K562 (cell line): Measurements from ENCODE around the gene RER1. TPM values are rescaled to one million over a fixed set of nuclear protein-coding genes. Genes with fewer than 3 reads are reported as not detected.

Experiments
- ATF7 ChIP-seq: fragments of 450-650 bp; IDR thresholded peaks from 2 replicates; pipeline ENCODE4 v1.7.1; 2014; ENCODE audit warnings: mild to moderate bottlenecking, moderate library complexity
- CBFA2T3 ChIP-seq: fragments of 450-650 bp; IDR thresholded peaks from 2 replicates; pipeline ENCODE4 v1.6.1; 2017
- DIDO1 ChIP-seq: fragments of 450-650 bp; IDR thresholded peaks from 2 replicates; pipeline ENCODE4 v1.6.1; 2016; ENCODE audit warnings: low read depth, missing biosample characterization, missing genetic modification characterization
- ETV5 ChIP-seq: sonication (generic); formaldehyde crosslinking; IDR thresholded peaks from 2 replicates; pipeline ENCODE4 v1.4.0; 2020; ENCODE audit warnings: low read depth, mild to moderate bottlenecking, missing genetic modification reagents
- HIVEP1 ChIP-seq: fragments of 250-450 bp; sonication (Bioruptor Pico); IDR thresholded peaks from 2 replicates; pipeline ENCODE4 v1.4.0; 2020; ENCODE audit warnings: mild to moderate bottlenecking
- PHB2 ChIP-seq: fragments of 450-650 bp; IDR thresholded peaks from 2 replicates; pipeline ENCODE4 v1.6.1; 2017; ENCODE audit warnings: low read depth
- PRPF4 ChIP-seq: fragments of 200-400 bp; formaldehyde crosslinking; IDR thresholded peaks from one replicate; pipeline ENCODE4 v1.6.1; 2017; ENCODE audit warnings: low read length, low read depth, mild to moderate bottlenecking; ENCODE audit not compliant: insufficient read depth, poor library complexity, severe bottlenecking
- RBM17 ChIP-seq: fragments of 200-400 bp; formaldehyde crosslinking; IDR thresholded peaks from 2 replicates; pipeline ENCODE4 v1.6.1; 2017; ENCODE audit warnings: low read depth, mild to moderate bottlenecking, low read length, borderline replicate concordance
- RBM25 ChIP-seq: fragments of 200-400 bp; formaldehyde crosslinking; IDR thresholded peaks from 2 replicates; pipeline ENCODE4 v1.6.1; 2018; ENCODE audit warnings: low read length, low read depth, moderate library complexity; ENCODE audit not compliant: severe bottlenecking
- SMAD2 ChIP-seq: fragments of 150-350 bp; IDR thresholded peaks from 2 replicates; pipeline ENCODE4 v1.6.1; 2014; ENCODE audit warnings: low read depth, mild to moderate bottlenecking, low read length
- SMARCB1 ChIP-seq: IDR thresholded peaks from 2 replicates; pipeline ENCODE4 v1.6.1; 2011; ENCODE audit warnings: improper control_type of control experiment, low read depth; ENCODE audit not compliant: insufficient read length
- TBP ChIP-seq: optimal IDR thresholded peaks from 2 replicates; pipeline ENCODE3; 2011; ENCODE audit warnings: low read depth, low read length, improper control_type of control experiment
- TFAM ChIP-seq: fragments of 250-450 bp; sonication (Bioruptor Pico); conservative IDR thresholded peaks from 2 replicates; pipeline ENCODE4 v1.5.0; 2021; ENCODE audit warnings: mild to moderate bottlenecking, moderate library complexity
- TSC22D4 ChIP-seq: fragments of 450-650 bp; IDR thresholded peaks from 2 replicates; pipeline ENCODE4 v1.6.1; 2016; ENCODE audit warnings: missing genetic modification characterization, missing biosample characterization, control low read depth
- XRCC4 ChIP-seq: IDR thresholded peaks from one replicate; pipeline ENCODE4 v1.6.1; 2011; ENCODE audit not compliant: insufficient read depth, insufficient read length; ENCODE audit errors: extremely low read depth
- ZNF184 ChIP-seq: sonication (generic); formaldehyde crosslinking; IDR thresholded peaks from 2 replicates; pipeline ENCODE4 v1.5.0; 2020; ENCODE audit warnings: missing genetic modification reagents
- ZNF584 ChIP-seq: fragments of 200-800 bp; sonication (Bioruptor generic); IDR thresholded peaks from 2 replicates; pipeline ENCODE4 v1.6.1; 2016; ENCODE audit warnings: low read depth, mild to moderate bottlenecking, missing genetic modification characterization, missing compliant biosample characterization
- ZNF75A ChIP-seq: fragments of 450-650 bp; formaldehyde crosslinking; IDR thresholded peaks from 2 replicates; pipeline ENCODE4 v1.4.0; 2020; ENCODE audit warnings: mild to moderate bottlenecking
- ZNF79 ChIP-seq: fragments of 250-450 bp; sonication (Bioruptor Pico); IDR thresholded peaks from 2 replicates; pipeline ENCODE4 v1.4.0; 2020; ENCODE audit warnings: low read depth, mild to moderate bottlenecking, moderate library complexity
- polyA plus RNA-seq, 8 experiments: library from polyadenylated mRNA; depleted of rRNA in 4 of 8; stranded (reverse) in 5 of 8; unstranded in 3 of 8; fragments of >200 nt; fragmentation: Nextera tagmentation in 2 of 8; fragmentation: Illumina TruSeq in 1 of 8; extraction: Ambion mirVana in 2 of 8; extraction: Trizol in 1 of 8; gene quantifications; 2 replicates each; pipeline versions ENCODE4 v1.2.1 to v1.2.3, GENCODE V29; 2011 to 2014; ENCODE audit warnings: inconsistent platforms in 1 of 8, missing spikeins in 1 of 8
- total RNA-seq, 7 experiments: library from RNA; depleted of rRNA in 6 of 7; stranded (reverse); fragments of >200 nt in 6 of 7; fragmentation: Illumina TruSeq in 2 of 7; extraction: Trizol in 2 of 7; gene quantifications; 2 replicates each; pipeline versions ENCODE4 v1.2.1 to v1.2.3, GENCODE V29; 2011 to 2021; ENCODE audit warnings: low replicate concordance in 1 of 7
- TF ChIP-seq, protein P1 (sequence below): sonication (generic); formaldehyde crosslinking; IDR thresholded peaks from 2 replicates; pipeline ENCODE4 v1.8.0; 2022; ENCODE audit warnings: mild to moderate bottlenecking, missing genetic modification reagents
- TF ChIP-seq, protein P2 (sequence below): fragments of 250-450 bp; sonication (Bioruptor Pico); IDR thresholded peaks from 2 replicates; pipeline ENCODE4 v1.8.0; 2021; ENCODE audit warnings: borderline replicate concordance, mild to moderate bottlenecking, moderate library complexity; ENCODE audit not compliant: poor library complexity, severe bottlenecking
- TF ChIP-seq, protein P3 (sequence below): fragments of 450-650 bp; formaldehyde crosslinking; IDR thresholded peaks from 2 replicates; pipeline ENCODE4 v1.4.0; 2020; ENCODE audit warnings: mild to moderate bottlenecking, moderate library complexity
- TF ChIP-seq, protein P4 (sequence below), 2 experiments: IDR thresholded peaks; 2 replicates each; pipeline ENCODE4 v1.6.1; 2011; ENCODE audit warnings: borderline replicate concordance in 1 of 2, control low read depth in 1 of 2, low read depth in 1 of 2, low read length in 1 of 2, mild to moderate bottlenecking in 1 of 2, mixed read lengths in 1 of 2, moderate library complexity in 1 of 2; ENCODE audit not compliant: insufficient read depth in 1 of 2, insufficient read length in 1 of 2, poor library complexity in 1 of 2, severe bottlenecking in 1 of 2; ENCODE audit errors: extremely low read depth in 1 of 2

Gene RER1
- total and polyA plus RNA-seq, 9 of the 15 experiments (the other 6 are each of a cell fraction or from before 2014, with no cell fraction given) = 19.6 to 354 (median 183) TPM

DNA sequence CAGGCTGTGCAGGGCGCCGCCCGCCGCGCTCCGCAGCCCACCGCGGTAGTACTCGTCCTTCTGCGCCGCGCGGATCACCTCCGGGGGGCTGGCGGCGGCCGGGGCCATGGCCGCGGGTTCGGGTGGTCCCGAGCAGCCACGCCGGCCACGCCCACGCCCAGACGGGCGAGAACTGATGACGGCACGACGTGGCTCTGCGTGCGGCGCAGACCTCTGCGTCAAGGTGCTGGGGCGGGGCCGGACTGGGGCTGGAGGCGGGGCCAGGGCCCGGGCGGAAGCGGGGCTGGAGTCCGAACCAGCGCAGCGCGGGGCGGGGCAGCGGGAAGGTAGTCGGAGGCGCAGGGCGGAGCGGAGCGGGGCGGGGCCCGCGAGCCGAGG, 20.7 kb downstream of the RER1 start, which contains the start of gene PEX10 (continued):
- TF ChIP-seq DIDO1 (tag) (peak; percentile 72; the same call in 1 of the 2 replicates), PRPF4 (no peak), XRCC4 (no peak), TSC22D4 (no peak), TFAM (CRISPR knock-in tag) (no peak), SMARCB1 (no peak), TBP (no peak), ZNF79 (CRISPR knock-in tag) (no peak), ZNF184 (CRISPR knock-in tag) (no peak), ETV5 (CRISPR knock-in tag) (no peak), RBM17 (no peak), ATF7 (peak; percentile 88), RBM25 (no peak), PHB2 (no peak), HIVEP1 (CRISPR knock-in tag) (no peak), SMAD2 (no peak), CBFA2T3 (no peak), ZNF75A (CRISPR knock-in tag) (no peak), ZNF584 (CRISPR knock-in tag) (no peak)
- TF ChIP-seq, protein P1, sequence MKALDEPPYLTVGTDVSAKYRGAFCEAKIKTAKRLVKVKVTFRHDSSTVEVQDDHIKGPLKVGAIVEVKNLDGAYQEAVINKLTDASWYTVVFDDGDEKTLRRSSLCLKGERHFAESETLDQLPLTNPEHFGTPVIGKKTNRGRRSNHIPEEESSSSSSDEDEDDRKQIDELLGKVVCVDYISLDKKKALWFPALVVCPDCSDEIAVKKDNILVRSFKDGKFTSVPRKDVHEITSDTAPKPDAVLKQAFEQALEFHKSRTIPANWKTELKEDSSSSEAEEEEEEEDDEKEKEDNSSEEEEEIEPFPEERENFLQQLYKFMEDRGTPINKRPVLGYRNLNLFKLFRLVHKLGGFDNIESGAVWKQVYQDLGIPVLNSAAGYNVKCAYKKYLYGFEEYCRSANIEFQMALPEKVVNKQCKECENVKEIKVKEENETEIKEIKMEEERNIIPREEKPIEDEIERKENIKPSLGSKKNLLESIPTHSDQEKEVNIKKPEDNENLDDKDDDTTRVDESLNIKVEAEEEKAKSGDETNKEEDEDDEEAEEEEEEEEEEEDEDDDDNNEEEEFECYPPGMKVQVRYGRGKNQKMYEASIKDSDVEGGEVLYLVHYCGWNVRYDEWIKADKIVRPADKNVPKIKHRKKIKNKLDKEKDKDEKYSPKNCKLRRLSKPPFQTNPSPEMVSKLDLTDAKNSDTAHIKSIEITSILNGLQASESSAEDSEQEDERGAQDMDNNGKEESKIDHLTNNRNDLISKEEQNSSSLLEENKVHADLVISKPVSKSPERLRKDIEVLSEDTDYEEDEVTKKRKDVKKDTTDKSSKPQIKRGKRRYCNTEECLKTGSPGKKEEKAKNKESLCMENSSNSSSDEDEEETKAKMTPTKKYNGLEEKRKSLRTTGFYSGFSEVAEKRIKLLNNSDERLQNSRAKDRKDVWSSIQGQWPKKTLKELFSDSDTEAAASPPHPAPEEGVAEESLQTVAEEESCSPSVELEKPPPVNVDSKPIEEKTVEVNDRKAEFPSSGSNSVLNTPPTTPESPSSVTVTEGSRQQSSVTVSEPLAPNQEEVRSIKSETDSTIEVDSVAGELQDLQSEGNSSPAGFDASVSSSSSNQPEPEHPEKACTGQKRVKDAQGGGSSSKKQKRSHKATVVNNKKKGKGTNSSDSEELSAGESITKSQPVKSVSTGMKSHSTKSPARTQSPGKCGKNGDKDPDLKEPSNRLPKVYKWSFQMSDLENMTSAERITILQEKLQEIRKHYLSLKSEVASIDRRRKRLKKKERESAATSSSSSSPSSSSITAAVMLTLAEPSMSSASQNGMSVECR (CRISPR knock-in tag) = peak; percentile 99
- TF ChIP-seq, protein P2, sequence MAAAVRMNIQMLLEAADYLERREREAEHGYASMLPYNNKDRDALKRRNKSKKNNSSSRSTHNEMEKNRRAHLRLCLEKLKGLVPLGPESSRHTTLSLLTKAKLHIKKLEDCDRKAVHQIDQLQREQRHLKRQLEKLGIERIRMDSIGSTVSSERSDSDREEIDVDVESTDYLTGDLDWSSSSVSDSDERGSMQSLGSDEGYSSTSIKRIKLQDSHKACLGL (CRISPR knock-in tag) = peak; percentile 88
- TF ChIP-seq, protein P3, sequence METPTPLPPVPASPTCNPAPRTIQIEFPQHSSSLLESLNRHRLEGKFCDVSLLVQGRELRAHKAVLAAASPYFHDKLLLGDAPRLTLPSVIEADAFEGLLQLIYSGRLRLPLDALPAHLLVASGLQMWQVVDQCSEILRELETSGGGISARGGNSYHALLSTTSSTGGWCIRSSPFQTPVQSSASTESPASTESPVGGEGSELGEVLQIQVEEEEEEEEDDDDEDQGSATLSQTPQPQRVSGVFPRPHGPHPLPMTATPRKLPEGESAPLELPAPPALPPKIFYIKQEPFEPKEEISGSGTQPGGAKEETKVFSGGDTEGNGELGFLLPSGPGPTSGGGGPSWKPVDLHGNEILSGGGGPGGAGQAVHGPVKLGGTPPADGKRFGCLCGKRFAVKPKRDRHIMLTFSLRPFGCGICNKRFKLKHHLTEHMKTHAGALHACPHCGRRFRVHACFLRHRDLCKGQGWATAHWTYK (CRISPR knock-in tag) = peak; percentile 63; the same call in 1 of the 2 replicates
- TF ChIP-seq, protein P4, sequence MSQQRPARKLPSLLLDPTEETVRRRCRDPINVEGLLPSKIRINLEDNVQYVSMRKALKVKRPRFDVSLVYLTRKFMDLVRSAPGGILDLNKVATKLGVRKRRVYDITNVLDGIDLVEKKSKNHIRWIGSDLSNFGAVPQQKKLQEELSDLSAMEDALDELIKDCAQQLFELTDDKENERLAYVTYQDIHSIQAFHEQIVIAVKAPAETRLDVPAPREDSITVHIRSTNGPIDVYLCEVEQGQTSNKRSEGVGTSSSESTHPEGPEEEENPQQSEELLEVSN (IDR thresholded peaks at IDR 0.05; ENCODE audit: borderline replicate concordance in 1 of 2, extremely low read depth in 1 of 2, insufficient read depth in 1 of 2, insufficient read length in 1 of 2, low read depth in 1 of 2, low read length in 1 of 2, poor library complexity in 1 of 2, severe bottlenecking in 1 of 2) = no peak
